Ectodermal cell (in vitro differentiated cells): ENCODE data around the gene SOCS7.

Source experiments
- H3K27ac ChIP-seq: 2 replicates; pipeline ENCODE4 v1.7.0; 2013; ENCODE audit warnings: mild to moderate bottlenecking, low read depth, low read length; ENCODE audit not compliant: insufficient read depth, poor library complexity, severe bottlenecking
- H3K27me3 ChIP-seq: 2 replicates; pipeline ENCODE4 v1.7.0; 2013; ENCODE audit warnings: mild to moderate bottlenecking, low read length; ENCODE audit not compliant: insufficient read depth, control insufficient read depth, poor library complexity, severe bottlenecking
- H3K36me3 ChIP-seq: one replicate; pipeline ENCODE4 v1.7.0; 2013; ENCODE audit warnings: low read length; ENCODE audit not compliant: control insufficient read depth, insufficient read depth
- H3K4me1 ChIP-seq: one replicate; pipeline ENCODE4 v1.7.0; 2013; ENCODE audit warnings: low read length; ENCODE audit not compliant: control insufficient read depth, insufficient read depth
- H3K4me3 ChIP-seq: 2 replicates; pipeline ENCODE4 v1.7.0; 2013; ENCODE audit warnings: low read depth, low read length, control low read depth; ENCODE audit not compliant: insufficient read depth
- H3K9me3 ChIP-seq: 2 replicates; pipeline ENCODE4 v1.7.0; 2013; ENCODE audit warnings: mild to moderate bottlenecking, low read length, moderate library complexity; ENCODE audit not compliant: control insufficient read depth
- WGBS, 2 experiments: methylation state at CpG; one replicate each; pipeline ENCODE4 v1.1.7; 2013; ENCODE audit warnings: missing lambda C conversion rate in 2 of 2; 5-methylcytosine and 5-hydroxymethylcytosine counted together

Gene SOCS7

GRCh38 chr17:38350035-38350434 is 1.6 kb upstream of the SOCS7 start:
- H3K9me3 ChIP-seq = no peaks in the 10 kb centered on the region

GRCh38 chr17:38352245-38353085 is 821 bp downstream of the SOCS7 start:
- Histone ChIP-seq H3K27ac (no peak overlapping the region), H3K4me3 (peak overlapping the region; percentile 84), H3K9me3 (no peaks in the 10 kb centered on the region), H3K36me3 (no peaks in the 10 kb centered on the region), H3K4me1 (peaks cover 14% of the 10 kb centered on the region), H3K27me3 (peaks cover 6% of the 10 kb centered on the region)
- 1% methylated on average over 72 of the region's 72 CpGs for WGBS, 2 experiments

More at GRCh38 chr17:38350035-38350434, 1.6 kb upstream of the SOCS7 start:
- Histone ChIP-seq H3K27ac (no peak overlapping the region), H3K36me3 (no peaks in the 10 kb centered on the region), H3K27me3 (peaks cover 6% of the 10 kb centered on the region), H3K4me1 (peaks cover 14% of the 10 kb centered on the region), H3K4me3 (no peak overlapping the region)
- 86 to 94% methylated on average over 2 of the region's 2 CpGs for WGBS, 2 experiments

DNA sequence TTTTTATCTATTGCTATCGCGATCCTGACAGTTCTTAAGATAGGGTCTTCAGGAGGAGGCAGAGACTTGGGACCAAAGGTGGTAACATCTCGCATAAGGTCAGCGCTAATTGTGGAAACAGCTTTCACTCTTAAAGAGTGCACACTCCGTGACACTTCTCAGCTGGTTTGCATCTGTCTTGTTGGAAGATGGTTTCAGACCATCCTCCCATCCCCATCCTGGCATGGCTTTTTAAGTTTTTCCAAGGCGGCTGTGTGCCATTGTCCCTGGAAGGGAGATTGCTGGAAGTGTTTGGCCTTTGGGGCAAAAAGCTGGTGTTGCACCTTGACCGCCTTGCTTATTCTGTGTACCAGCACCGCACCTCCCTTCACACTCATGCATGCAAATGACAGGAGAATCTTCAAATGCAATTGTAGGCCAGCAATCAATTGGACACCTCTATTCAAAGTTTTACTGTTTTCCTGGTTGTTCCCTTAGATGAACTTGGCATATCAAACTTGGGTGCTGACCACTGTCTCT is 1.5 kb downstream of the SOCS7 start:
- Histone ChIP-seq H3K4me1 (peaks cover 14% of the 10 kb centered on the region), H3K27ac (no peak overlapping the region), H3K4me3 (peak overlapping the region; percentile 84), H3K9me3 (no peaks in the 10 kb centered on the region), H3K36me3 (no peaks in the 10 kb centered on the region), H3K27me3 (peaks cover 6% of the 10 kb centered on the region)
- WGBS, 2 experiments = 39 to 44% methylated on average over 8 of the region's 8 CpGs

GRCh38 chr17:38353668-38354067 is 2.0 kb downstream of the SOCS7 start:
- H3K4me3 ChIP-seq = no peak overlapping the region
- H3K27ac ChIP-seq = no peak overlapping the region
- H3K9me3 ChIP-seq = no peaks in the 10 kb centered on the region
- no peaks in the 10 kb centered on the region for H3K36me3 ChIP-seq
- peaks cover 14% of the 10 kb centered on the region for H3K4me1 ChIP-seq
- H3K27me3 ChIP-seq = peaks cover 6% of the 10 kb centered on the region
- WGBS, 2 experiments = 91 to 92% methylated on average over 13 of the region's 13 CpGs

GRCh38 chr17:38354466-38354865 is 2.8 kb downstream of the SOCS7 start:
- 91% methylated on average over 7 of the region's 7 CpGs for WGBS, 2 experiments
- no peak overlapping the region for H3K27ac ChIP-seq
- H3K27me3 ChIP-seq = peaks cover 6% of the 10 kb centered on the region
- H3K36me3 ChIP-seq = no peaks in the 10 kb centered on the region
- H3K4me3 ChIP-seq = no peak overlapping the region
- H3K4me1 ChIP-seq = peaks cover 14% of the 10 kb centered on the region
- no peaks in the 10 kb centered on the region for H3K9me3 ChIP-seq

GRCh38 chr17:38355251-38355650 is 3.6 kb downstream of the SOCS7 start:
- Histone ChIP-seq H3K27me3 (peaks cover 6% of the 10 kb centered on the region), H3K36me3 (no peaks in the 10 kb centered on the region), H3K9me3 (no peaks in the 10 kb centered on the region), H3K27ac (no peak overlapping the region), H3K4me3 (no peak overlapping the region), H3K4me1 (peaks cover 14% of the 10 kb centered on the region)
- 93 to 96% methylated on average over 4 of the region's 4 CpGs for WGBS, 2 experiments

- 94 to 95% methylated on average over 2 of the region's 2 CpGs for WGBS, 2 experiments
- Histone ChIP-seq H3K27ac (no peak overlapping the region), H3K36me3 (no peaks in the 10 kb centered on the region), H3K9me3 (no peaks in the 10 kb centered on the region), H3K4me3 (no peak overlapping the region), H3K27me3 (peaks cover 6% of the 10 kb centered on the region), H3K4me1 (peaks cover 14% of the 10 kb centered on the region)
Observed at GRCh38 chr17:38357486-38358123, 6.0 kb downstream of the SOCS7 start.

DNA sequence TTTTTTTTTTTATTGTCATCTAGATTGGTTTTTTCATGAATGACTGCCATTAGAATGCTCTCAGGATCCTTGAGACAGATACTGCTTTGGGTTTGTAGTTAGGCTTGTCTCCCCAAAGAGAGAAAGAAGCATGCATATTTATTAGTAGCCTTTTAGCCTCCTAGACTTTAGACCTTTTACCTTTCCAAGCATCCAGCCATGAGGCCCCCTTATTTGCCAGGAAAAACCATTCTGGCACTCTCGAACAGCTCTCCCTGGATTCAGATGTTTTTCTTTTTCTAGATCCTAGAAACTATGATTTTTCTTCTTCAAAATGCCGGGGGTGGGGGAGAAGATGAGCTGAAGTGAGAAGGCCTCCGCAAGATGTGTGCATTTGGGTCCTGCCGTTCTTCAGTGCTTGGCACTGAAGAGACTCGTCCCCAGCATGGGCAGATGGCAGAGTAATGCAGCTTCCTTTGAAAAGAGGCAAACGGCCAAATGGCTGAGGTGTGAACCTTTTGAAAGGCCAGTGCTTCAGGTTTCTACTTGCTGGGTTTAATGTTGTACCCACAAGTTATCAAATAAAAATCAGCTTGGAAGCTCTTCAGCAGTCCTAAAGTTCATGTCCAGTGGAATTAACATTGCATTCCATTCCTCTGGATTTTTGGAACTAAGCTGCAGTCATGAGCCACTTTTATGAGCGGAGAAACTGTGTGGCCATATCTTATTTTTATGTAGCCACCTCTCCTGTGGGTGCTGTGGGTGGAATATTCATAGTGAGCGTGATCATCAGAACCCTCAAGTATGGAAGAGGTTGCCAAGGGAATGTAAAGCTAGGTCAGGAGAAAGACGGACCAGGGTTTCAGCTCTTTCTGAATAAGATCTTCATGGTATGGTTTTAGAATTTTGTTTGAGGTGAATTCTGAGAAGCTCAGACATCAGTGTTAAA is 7.2 kb downstream of the SOCS7 start:
- 91 to 92% methylated on average over 9 of the region's 9 CpGs for WGBS, 2 experiments
- Histone ChIP-seq H3K36me3 (no peaks in the 10 kb centered on the region), H3K4me3 (no peak overlapping the region), H3K27ac (no peak overlapping the region), H3K4me1 (peaks cover 6% of the 10 kb centered on the region), H3K27me3 (no peaks in the 10 kb centered on the region), H3K9me3 (no peaks in the 10 kb centered on the region)

DNA sequence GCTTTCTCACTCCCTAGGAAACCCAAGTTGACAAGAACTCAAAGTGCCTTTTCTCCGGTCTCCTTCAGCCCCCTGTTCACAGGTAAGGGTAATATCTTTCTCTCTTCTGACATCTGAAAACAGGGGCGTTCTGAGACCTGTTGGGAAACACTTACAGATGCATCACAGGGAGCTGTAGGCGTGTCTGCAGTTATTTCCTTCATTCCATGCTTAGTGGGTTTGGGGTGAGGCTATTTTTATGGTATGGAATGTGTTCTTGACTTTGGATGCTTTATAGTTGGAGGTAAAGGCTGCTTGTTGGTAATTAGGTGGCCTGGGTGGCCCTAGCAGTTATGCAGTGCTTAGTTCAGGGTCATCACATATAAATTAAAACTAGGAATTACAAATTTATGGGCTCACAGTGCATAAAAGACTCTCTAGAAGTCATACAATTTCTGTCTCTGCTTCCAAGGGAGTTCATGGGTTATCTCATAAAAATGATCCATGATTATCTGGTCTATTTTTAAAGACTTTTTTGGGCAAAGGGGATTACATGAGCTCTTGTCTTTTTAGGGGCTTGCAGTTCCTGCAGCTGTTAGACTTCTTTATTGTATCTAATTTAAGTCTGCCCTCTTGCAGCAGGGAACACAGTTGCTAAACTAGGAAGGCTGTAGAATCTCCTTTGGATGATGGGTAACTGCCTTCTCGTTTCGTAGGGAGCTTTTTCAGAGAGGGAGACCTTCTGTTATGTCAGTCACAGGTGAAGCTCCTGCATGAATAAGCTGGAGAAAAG is 10.2 kb downstream of the SOCS7 start:
- no peaks in the 10 kb centered on the region for H3K4me1 ChIP-seq
- no peak overlapping the region for H3K27ac ChIP-seq
- 92 to 94% methylated on average over 5 of the region's 5 CpGs for WGBS, 2 experiments
- H3K27me3 ChIP-seq = no peaks in the 10 kb centered on the region
- H3K9me3 ChIP-seq = no peaks in the 10 kb centered on the region
- no peak overlapping the region for H3K4me3 ChIP-seq
- H3K36me3 ChIP-seq = peaks cover 10% of the 10 kb centered on the region
